IMR-90 (cell line): ENCODE data around the gene SPATA12. TPM values are rescaled to one million over a fixed set of nuclear protein-coding genes. Genes with fewer than 3 reads are reported as not detected.

Experiments
- ATAC-seq: fragments of 200-7000 bp; cut with Tn5 transposase; 2 replicates; pipeline ENCODE4 v1.9.1; 2020; ENCODE audit warnings: low read depth, mild to moderate bottlenecking, moderate library complexity
- BruUV-seq: library from RNA; stranded (reverse); fragments of 400-500 nt; replicated peaks from 2 replicates; lab custom pipeline; 2021; lab: Mats Ljungman, UMichigan
- CTCF ChIA-PET: fragments of 300-600 bp; formaldehyde crosslinking; extraction: SDS; loops from one replicate; lab custom pipeline; 2021; ENCODE audit warnings: antibody characterized with exemption; lab: Yijun Ruan, JAX
- POLR2A ChIA-PET: fragments of 300-600 bp; sonication (Branson Sonifier 250); formaldehyde crosslinking; loops from one replicate; lab custom pipeline; 2022; ENCODE audit warnings: antibody characterized with exemption; ENCODE audit not compliant: unreplicated experiment; lab: Charles Lee
- DNase-seq: peaks from one replicate; pipeline ENCODE4 v3.0.0; 2013
- H2AFZ ChIP-seq: replicated peaks from 2 replicates; pipeline ENCODE3; 2013; ENCODE audit warnings: low read length, mild to moderate bottlenecking; ENCODE audit not compliant: poor library complexity
- H2AK5ac ChIP-seq: 2 replicates; pipeline ENCODE4 v1.6.1; 2013; ENCODE audit warnings: low read depth, low read length, inconsistent platforms
- H2AK9ac ChIP-seq: replicated peaks from 2 replicates; pipeline ENCODE3; 2013; ENCODE audit warnings: mild to moderate bottlenecking, low read depth, low read length, moderate library complexity; ENCODE audit not compliant: poor library complexity
- H2BK120ac ChIP-seq: 2 replicates; pipeline ENCODE4 v1.6.1; 2013; ENCODE audit warnings: low read depth, low read length, inconsistent platforms
- H2BK15ac ChIP-seq: 3 replicates; pipeline ENCODE4 v1.6.1; 2013; ENCODE audit warnings: low read depth, low read length, inconsistent platforms
- H2BK20ac ChIP-seq: 2 replicates; pipeline ENCODE4 v1.6.1; 2013; ENCODE audit warnings: low read depth, mild to moderate bottlenecking, inconsistent platforms, low read length, moderate library complexity
- H2BK5ac ChIP-seq: 2 replicates; pipeline ENCODE4 v1.6.1; 2013; ENCODE audit warnings: mild to moderate bottlenecking, low read depth, low read length, inconsistent platforms; ENCODE audit not compliant: poor library complexity, severe bottlenecking
- H3K14ac ChIP-seq: replicated peaks from 2 replicates; pipeline ENCODE4 v1.6.1; 2013; ENCODE audit warnings: low read depth, low read length, inconsistent platforms
- H3K18ac ChIP-seq: 2 replicates; pipeline ENCODE4 v1.6.1; 2013; ENCODE audit warnings: low read depth, low read length, control low read depth
- H3K23ac ChIP-seq: 2 replicates; pipeline ENCODE4 v1.6.1; 2013; ENCODE audit warnings: low read depth, low read length, inconsistent platforms
- H3K27ac ChIP-seq: 2 replicates; pipeline ENCODE4 v1.5.1; 2013; ENCODE audit warnings: mild to moderate bottlenecking, control low read depth, low read length; ENCODE audit not compliant: insufficient read depth
- H3K27me3 ChIP-seq: 2 replicates; pipeline ENCODE4 v1.6.1; 2013; ENCODE audit warnings: low read length; ENCODE audit not compliant: control insufficient read depth, insufficient read depth
- H3K36me3 ChIP-seq: 2 replicates; pipeline ENCODE4 v1.6.1; 2013; ENCODE audit warnings: low read length, mixed read lengths; ENCODE audit not compliant: control insufficient read depth, insufficient read depth
- H3K4ac ChIP-seq: 2 replicates; pipeline ENCODE4 v1.6.1; 2013; ENCODE audit warnings: low read depth, low read length, inconsistent platforms
- H3K4me1 ChIP-seq: 2 replicates; pipeline ENCODE4 v1.6.1; 2013; ENCODE audit warnings: low read length, mixed read lengths; ENCODE audit not compliant: control insufficient read depth, insufficient read depth
- H3K4me2 ChIP-seq: 2 replicates; pipeline ENCODE4 v1.6.1; 2013; ENCODE audit warnings: low read depth, mild to moderate bottlenecking, control low read depth, low read length, moderate library complexity
- H3K4me3 ChIP-seq: 2 replicates; pipeline ENCODE4 v1.5.1; 2013; ENCODE audit warnings: low read depth, mild to moderate bottlenecking, control low read depth, low read length, moderate library complexity; ENCODE audit not compliant: insufficient read depth
- H3K56ac ChIP-seq: 2 replicates; pipeline ENCODE4 v1.6.1; 2013; ENCODE audit warnings: low read length, inconsistent platforms; ENCODE audit not compliant: insufficient read depth; ENCODE audit errors: extremely low read depth
- H3K79me1 ChIP-seq, 2 experiments: 2 replicates each; pipeline ENCODE4 v1.6.1; 2013; ENCODE audit warnings: low read length in 2 of 2, inconsistent platforms in 1 of 2, low read depth in 1 of 2
- H3K9ac ChIP-seq: 2 replicates; pipeline ENCODE4 v1.6.1; 2013; ENCODE audit warnings: low read depth, low read length, control low read depth
- H3K9me1 ChIP-seq: 2 replicates; pipeline ENCODE4 v1.6.1; 2013; ENCODE audit warnings: low read length, inconsistent platforms; ENCODE audit not compliant: insufficient read depth
- H3K9me3 ChIP-seq: 2 replicates; pipeline ENCODE4 v1.6.1; 2013; ENCODE audit warnings: low read length; ENCODE audit not compliant: control insufficient read depth, insufficient read depth
- H4K20me1 ChIP-seq: 2 replicates; pipeline ENCODE4 v1.6.1; 2013; ENCODE audit warnings: low read length, inconsistent platforms; ENCODE audit not compliant: insufficient read depth
- H4K5ac ChIP-seq: 2 replicates; pipeline ENCODE4 v1.6.1; 2013; ENCODE audit warnings: mild to moderate bottlenecking, low read depth, low read length, control low read depth
- H4K8ac ChIP-seq, 2 experiments: 2 replicates each; pipeline ENCODE4 v1.6.1; 2013; ENCODE audit warnings: low read depth in 2 of 2, low read length in 2 of 2, control low read depth in 1 of 2, inconsistent platforms in 1 of 2
- H4K91ac ChIP-seq: 2 replicates; pipeline ENCODE4 v1.6.1; 2013; ENCODE audit warnings: low read depth, low read length, inconsistent platforms; ENCODE audit not compliant: insufficient read depth
- BHLHE40 ChIP-seq: fragments of 150-350 bp; IDR thresholded peaks from 2 replicates; pipeline ENCODE4 v1.6.1; 2016; ENCODE audit warnings: mild to moderate bottlenecking, low read depth, low read length
- MAZ ChIP-seq: IDR thresholded peaks from 2 replicates; pipeline ENCODE4 v1.6.1; 2012; ENCODE audit warnings: low read depth, mild to moderate bottlenecking, low read length, improper control_type of control experiment, moderate library complexity, borderline replicate concordance
- NFE2L2 ChIP-seq: fragments of 150-350 bp; IDR thresholded peaks from 2 replicates; pipeline ENCODE4 v1.6.1; 2016; ENCODE audit warnings: low read depth, mild to moderate bottlenecking, low read length
- POLR2A ChIP-seq: IDR thresholded peaks from 2 replicates; pipeline ENCODE4 v1.6.1; 2012; ENCODE audit warnings: mild to moderate bottlenecking, low read depth, low read length
- RCOR1 ChIP-seq: IDR thresholded peaks from 2 replicates; pipeline ENCODE4 v1.6.1; 2012; ENCODE audit warnings: mild to moderate bottlenecking, low read length, improper control_type of control experiment; ENCODE audit not compliant: insufficient replicate concordance
- RFX5 ChIP-seq: IDR thresholded peaks from 2 replicates; pipeline ENCODE4 v1.8.0; 2012; ENCODE audit warnings: low read depth, mild to moderate bottlenecking, low read length, moderate library complexity
- WGBS, 2 experiments: methylation state at CpG; one replicate each; pipeline versions ENCODE4 v1.1.5 to v1.1.7; 2013; ENCODE audit warnings: missing lambda C conversion rate in 2 of 2; ENCODE audit not compliant: insufficient read length in 1 of 2; ENCODE audit errors: extremely low coverage in 2 of 2; 5-methylcytosine and 5-hydroxymethylcytosine counted together
- dilution Hi-C: fragments of 300-500 bp; cut with HindIII; formaldehyde crosslinking; loops from one replicate; pipeline ENCODE4 v1.14.3; 2018; ENCODE audit warnings: low sequenced_read_pairs; ENCODE audit not compliant: unreplicated experiment
- in situ Hi-C: fragments of 300-500 bp; cut with MboI; formaldehyde crosslinking; loops from 3 replicates; pipeline ENCODE4 v1.14.3; 2019; ENCODE audit warnings: low sequenced_read_pairs, inconsistent platforms, mixed read lengths
- intact Hi-C: fragments of 100-400 bp; cut with micrococcal nuclease; formaldehyde crosslinking; loops from 2 replicates; pipeline ENCODE4 v1.10.0; 2022
- polyA plus RNA-seq, 3 experiments: library from polyadenylated mRNA; depleted of rRNA; stranded (reverse); fragments of >200 nt; gene quantifications; 2 replicates each; pipeline ENCODE4 v1.2.3, GENCODE V29; 2012; ENCODE audit warnings: low replicate concordance in 1 of 3
- total RNA-seq: library from RNA; depleted of rRNA; stranded (reverse); fragments of >200 nt; gene quantifications from 2 replicates; pipeline ENCODE4 v1.2.3, GENCODE V29; 2012
- TF ChIP-seq, protein P1 (sequence below): fragments of 150-350 bp; IDR thresholded peaks from 2 replicates; pipeline ENCODE4 v1.6.1; 2017; ENCODE audit warnings: mild to moderate bottlenecking, antibody characterized with exemption, low read length, low read depth

Gene SPATA12
- total and polyA plus RNA-seq, 2 of the 4 experiments (the other 2 are of a cell fraction): under 0.01 TPM; not detected in 1

DNA sequence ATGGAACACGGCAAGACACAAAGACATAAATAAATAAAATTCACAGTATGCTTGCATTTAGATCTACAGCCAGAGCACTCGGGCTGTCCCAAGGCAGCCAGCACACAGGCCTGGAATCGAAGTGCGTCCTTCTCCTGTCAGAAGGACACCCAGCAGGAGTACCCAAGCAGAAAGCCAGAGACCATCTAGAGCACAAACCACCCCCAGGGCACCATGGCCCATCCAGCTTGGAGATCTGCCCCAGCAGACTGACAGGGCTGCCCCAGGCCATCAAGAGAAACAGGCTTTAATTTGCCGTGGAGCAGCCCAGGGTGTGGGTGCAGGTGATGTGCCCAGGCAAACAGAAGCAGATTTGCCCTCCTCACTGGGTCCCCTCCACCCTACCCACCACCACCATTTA is 7.8 kb upstream of the SPATA12 start:
- H3K14ac ChIP-seq: no peak overlapping the region
- ChIA-PET CTCF (no interaction called here), POLR2A (no interaction called here)
- ATAC-seq (no peak), DNase-seq (no peak)
- no peak overlapping the region for H4K91ac ChIP-seq
- H2BK20ac ChIP-seq: no peak overlapping the region
- BruUV-seq: no TSS peak
- H3K4me1 ChIP-seq: peaks cover 2% of the 10 kb centered on the region; the same call in 1 of the 2 replicates
- no peak overlapping the region for H3K4ac ChIP-seq
- no peaks in the 10 kb centered on the region for H3K9me1 ChIP-seq
- no CpG with 5 or more reads among the region's 5 CpGs for WGBS, 2 experiments
- TF ChIP-seq RFX5 (no peak), NFE2L2 (no peak), RCOR1 (no peak), BHLHE40 (no peak), POLR2A (no peak), MAZ (no peak)
- TF ChIP-seq, protein P1, sequence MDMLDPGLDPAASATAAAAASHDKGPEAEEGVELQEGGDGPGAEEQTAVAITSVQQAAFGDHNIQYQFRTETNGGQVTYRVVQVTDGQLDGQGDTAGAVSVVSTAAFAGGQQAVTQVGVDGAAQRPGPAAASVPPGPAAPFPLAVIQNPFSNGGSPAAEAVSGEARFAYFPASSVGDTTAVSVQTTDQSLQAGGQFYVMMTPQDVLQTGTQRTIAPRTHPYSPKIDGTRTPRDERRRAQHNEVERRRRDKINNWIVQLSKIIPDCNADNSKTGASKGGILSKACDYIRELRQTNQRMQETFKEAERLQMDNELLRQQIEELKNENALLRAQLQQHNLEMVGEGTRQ: no peak
- no peak overlapping the region for H3K23ac ChIP-seq
- no peaks in the 10 kb centered on the region for H3K9me3 ChIP-seq
- H3K4me3 ChIP-seq: no peak overlapping the region
- H4K5ac ChIP-seq: no peak overlapping the region
- no peaks in the 10 kb centered on the region for H3K36me3 ChIP-seq
- H2AK5ac ChIP-seq: no peak overlapping the region
- dilution Hi-C loops: no loop called here
- H2BK15ac ChIP-seq: no peak overlapping the region
- H3K27ac ChIP-seq: no peak overlapping the region
- H3K56ac ChIP-seq: no peak overlapping the region
- no peaks in the 10 kb centered on the region; the same call in 1 of the 2 replicates for H3K27me3 ChIP-seq
- no peak overlapping the region for H2AFZ ChIP-seq
- H2BK5ac ChIP-seq: no peak overlapping the region
- in situ Hi-C loops: no loop called here
- H4K8ac ChIP-seq: no peak overlapping the region
- no peaks in the 10 kb centered on the region for H3K79me1 ChIP-seq
- no peak overlapping the region for H2BK120ac ChIP-seq
- intact Hi-C loops: no loop called here
- H3K4me2 ChIP-seq: no peak overlapping the region
- H4K20me1 ChIP-seq: no peaks in the 10 kb centered on the region
- no peak overlapping the region for H2AK9ac ChIP-seq
- no peak overlapping the region for H3K9ac ChIP-seq
- H3K18ac ChIP-seq: no peak overlapping the region
